ENCODE results near the gene AIFM3. TPM values are rescaled to one million over a fixed set of nuclear protein-coding genes. Genes with fewer than 3 reads are reported as not detected.
"Not testable (repeated sequence)": the region's sequence is repeated elsewhere in the genome, so short reads cannot be mapped to it uniquely, and the experiment has no call there.

AIFM3 gene
- total RNA-seq, 2 experiments from 2014 or later, result 0.21 TPM; not detected in 1

- peaks cover 19% of the 10 kb centered on the region for H3K4me1 Mint-ChIP-seq
- intact Hi-C loops (cut with DNase I, micrococcal nuclease), result loop anchor here (1.0 to 5.0 kb wide), 10 partner anchors 13 to 979 kb away; partner anchors contain the start of genes CRKL (in 2 of the 2), PI4KA (in 2 of the 2), LRRC74B (in 1 of the 2) and LZTR1 (in 1 of the 2)
- peak within 1 kb of the TSS; percentile 96 for H3K27ac Mint-ChIP-seq
- CTCF ChIA-PET, result interaction anchor here (0.9 to 3.1 kb wide), 4 partner anchors 14 to 36 kb away, joined by 3 to 10 read pairs (median 4); partner anchors contain the start of gene LZTR1
- peaks cover 16% of the 10 kb centered on the region for H3K36me3 Mint-ChIP-seq (ENCODE audit: low read depth)
- ATAC-seq (peak; percentile 92), DNase-seq (peak; percentile 99)
- no peaks in the 10 kb centered on the region for H3K9me3 Mint-ChIP-seq (ENCODE audit: low read depth)
- no peaks in the 10 kb centered on the region for H3K27me3 Mint-ChIP-seq
- POLR2A ChIA-PET, result interaction anchor here (0.6 to 1.7 kb wide), 5 partner anchors 12 to 1213 kb away, joined by 3 to 9 read pairs (median 5); partner anchors contain the start of genes LZTR1 and YDJC
- peak within 1 kb of the TSS; percentile 92 for H3K4me3 Mint-ChIP-seq
Measured at GRCh38 chr22:21001601-21002325, 34.7 kb downstream of the AIFM3 start, which contains the start of gene THAP7. THAP7 (minus strand) TSS chr22:21002118; CDS start chr22:21001911, 207 bp downstream.

- CTCF ChIA-PET, result interaction anchor here (1.5 kb wide), 1 partner anchor 17 kb away, joined by 8 read pairs; no protein-coding TSS in a partner anchor
- POLR2A ChIA-PET, result no interaction called here
- H3K36me3 Mint-ChIP-seq (ENCODE audit: low read depth), result peaks cover 14% of the 10 kb centered on the region
Measured at GRCh38 chr22:21003782-21004181, 36.7 kb downstream of the AIFM3 start.

GRCh38 chr22:21009208-21009607 lies 42.2 kb downstream of the AIFM3 start:
- CTCF ChIA-PET, result interaction anchor here (1.1 kb wide), 1 partner anchor 27 kb away, joined by 5 read pairs; no protein-coding TSS in a partner anchor
- H3K27me3 Mint-ChIP-seq; POLR2A ChIA-PET; H3K9me3 Mint-ChIP-seq (ENCODE audit: low read depth); H3K36me3 Mint-ChIP-seq (ENCODE audit: low read depth); intact Hi-C loops (cut with DNase I, micrococcal nuclease); H3K27ac Mint-ChIP-seq; ATAC-seq; DNase-seq; H3K4me3 Mint-ChIP-seq; H3K4me1 Mint-ChIP-seq: not testable (repeated sequence)

More at GRCh38 chr22:21003782-21004181, 36.7 kb downstream of the AIFM3 start:
- Mint-ChIP-seq H3K4me1 (peaks cover 16% of the 10 kb centered on the region), H3K9me3 (ENCODE audit: low read depth) (no peaks in the 10 kb centered on the region), H3K27me3 (no peaks in the 10 kb centered on the region), H3K27ac (peak overlapping the region; percentile 47), H3K4me3 (peak overlapping the region; percentile 92)
- intact Hi-C loops (cut with DNase I, micrococcal nuclease), result loop anchor here (2.0 to 5.0 kb wide), 4 partner anchors 86 to 981 kb away; partner anchors contain the start of genes CRKL (in 1 of the 2), MED15 (in 1 of the 2), PI4KA (in 1 of the 2) and SNAP29 (in 1 of the 2)
- DNase-seq (no peak), ATAC-seq (no peak)

GRCh38 chr22:21009638-21010425 lies 42.8 kb downstream of the AIFM3 start:
- no peaks in the 10 kb centered on the region for H3K27me3 Mint-ChIP-seq
- H3K36me3 Mint-ChIP-seq (ENCODE audit: low read depth), result no peaks in the 10 kb centered on the region
- CTCF ChIA-PET, result interaction anchor here (1.1 kb wide), 1 partner anchor 27 kb away, joined by 5 read pairs; no protein-coding TSS in a partner anchor
- H3K9me3 Mint-ChIP-seq (ENCODE audit: low read depth), result no peaks in the 10 kb centered on the region
- H3K4me3 Mint-ChIP-seq, result no peak overlapping the region
- peaks cover 11% of the 10 kb centered on the region for H3K4me1 Mint-ChIP-seq
- POLR2A ChIA-PET, result interaction anchor here (0.5 kb wide), 1 partner anchor 637 kb away, joined by 3 read pairs; no protein-coding TSS in a partner anchor
- ATAC-seq (no peak), DNase-seq (peak; percentile 49)
- H3K27ac Mint-ChIP-seq, result no peak overlapping the region
- intact Hi-C loops (cut with DNase I, micrococcal nuclease), result no loop called here

DNA sequence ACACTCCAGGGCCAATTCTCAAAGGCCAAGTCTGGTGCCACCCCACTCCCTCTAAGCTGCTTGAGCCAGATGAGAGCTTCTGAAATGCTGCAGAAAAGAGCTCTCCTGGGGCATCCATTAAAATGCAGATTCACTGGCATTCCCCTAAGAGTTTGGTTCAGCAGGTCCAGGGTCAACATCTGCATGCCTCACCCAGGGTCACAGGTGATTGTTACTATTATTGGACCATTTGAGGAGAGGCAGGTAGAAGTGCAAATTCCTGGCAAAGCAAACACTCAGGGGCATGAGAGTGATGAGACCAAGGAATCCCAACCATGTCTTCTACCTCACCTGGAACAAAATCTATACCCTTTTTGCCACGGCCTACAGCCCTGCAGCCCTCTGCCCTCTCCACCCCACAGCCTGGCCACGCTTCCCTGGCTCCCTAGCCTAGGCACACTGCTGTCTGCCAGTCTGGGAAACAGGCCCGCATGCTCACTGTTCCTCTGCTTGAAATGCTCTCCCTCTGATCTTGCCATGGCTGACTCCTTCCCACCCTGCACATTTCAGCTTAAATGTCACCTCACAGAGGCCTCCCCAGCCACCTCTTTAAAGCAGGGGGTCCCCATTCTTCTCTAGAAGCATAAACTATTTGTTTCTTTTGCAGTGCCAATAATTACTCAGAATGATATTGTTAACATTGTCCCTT lies 43.5 kb downstream of the AIFM3 start:
- Mint-ChIP-seq H3K27ac (no peak overlapping the region), H3K4me1 (peaks cover 18% of the 10 kb centered on the region), H3K36me3 (ENCODE audit: low read depth) (no peaks in the 10 kb centered on the region), H3K9me3 (ENCODE audit: low read depth) (no peaks in the 10 kb centered on the region), H3K27me3 (no peaks in the 10 kb centered on the region), H3K4me3 (no peak overlapping the region)
- ChIA-PET CTCF (interaction anchor here (1.1 kb wide), 1 partner anchor 28 kb away, joined by 5 read pairs; no protein-coding TSS in a partner anchor), POLR2A (no interaction called here)
- DNase-seq (no peak), ATAC-seq (no peak)
- intact Hi-C loops (cut with DNase I, micrococcal nuclease), result no loop called here

GRCh38 chr22:21012446-21013407 lies 45.7 kb downstream of the AIFM3 start:
- Mint-ChIP-seq H3K36me3 (ENCODE audit: low read depth) (no peaks in the 10 kb centered on the region), H3K4me3 (peak overlapping the region; percentile 54), H3K4me1 (peaks cover 20% of the 10 kb centered on the region), H3K9me3 (ENCODE audit: low read depth) (no peaks in the 10 kb centered on the region), H3K27me3 (no peaks in the 10 kb centered on the region), H3K27ac (no peak overlapping the region)
- DNase-seq (no peak), ATAC-seq (no peak)
- intact Hi-C loops (cut with DNase I, micrococcal nuclease), result no loop called here
- POLR2A ChIA-PET, result interaction anchor here (1.7 kb wide), 1 partner anchor 10 kb away, joined by 5 read pairs; the partner anchor contains the start of gene THAP7
- CTCF ChIA-PET, result interaction anchor here (1.2 kb wide), 1 partner anchor 31 kb away, joined by 3 read pairs; the partner anchor contains the start of gene LZTR1

GRCh38 chr22:21013657-21014201 lies 46.7 kb downstream of the AIFM3 start:
- no peaks in the 10 kb centered on the region for H3K9me3 Mint-ChIP-seq (ENCODE audit: low read depth)
- DNase-seq (no peak), ATAC-seq (no peak)
- no peaks in the 10 kb centered on the region for H3K36me3 Mint-ChIP-seq (ENCODE audit: low read depth)
- CTCF ChIA-PET, result interaction anchor here (1.2 kb wide), 1 partner anchor 32 kb away, joined by 3 read pairs; the partner anchor contains the start of gene LZTR1
- intact Hi-C loops (cut with DNase I, micrococcal nuclease), result loop anchor here in 1 of 2 experiments (1.0 kb wide), 3 partner anchors 11 to 155 kb away; partner anchors contain the start of genes LZTR1, PI4KA and THAP7
- no peaks in the 10 kb centered on the region for H3K27me3 Mint-ChIP-seq
- POLR2A ChIA-PET, result interaction anchor here (1.7 kb wide), 1 partner anchor 11 kb away, joined by 5 read pairs; the partner anchor contains the start of gene THAP7
- H3K4me1 Mint-ChIP-seq, result peaks cover 20% of the 10 kb centered on the region
- peak overlapping the region; percentile 78 for H3K4me3 Mint-ChIP-seq
- H3K27ac Mint-ChIP-seq, result peak overlapping the region; percentile 67

- ATAC-seq (peak; percentile 97), DNase-seq (peak; percentile 91)
- Mint-ChIP-seq H3K27me3 (no peaks in the 10 kb centered on the region), H3K36me3 (ENCODE audit: low read depth) (no peaks in the 10 kb centered on the region), H3K4me3 (peak overlapping the region; percentile 78), H3K9me3 (ENCODE audit: low read depth) (no peaks in the 10 kb centered on the region), H3K27ac (peak overlapping the region; percentile 67), H3K4me1 (peaks cover 20% of the 10 kb centered on the region)
- ChIA-PET CTCF (interaction anchor here (0.6 to 1.3 kb wide), 4 partner anchors 27 to 168 kb away, joined by 3 to 4 read pairs (median 4); partner anchors contain the start of gene LZTR1), POLR2A (interaction anchor here (1.7 kb wide), 1 partner anchor 12 kb away, joined by 5 read pairs; the partner anchor contains the start of gene THAP7)
- intact Hi-C loops (cut with DNase I, micrococcal nuclease), result loop anchor here in 1 of 2 experiments (1.0 kb wide), 3 partner anchors 12 to 156 kb away; partner anchors contain the start of genes LZTR1, PI4KA and THAP7
Measured at GRCh38 chr22:21014202-21014725, 47.2 kb downstream of the AIFM3 start.
